CD4-positive, CD25-positive, alpha-beta regulatory T cell (primary cell): ENCODE results near the gene PAM. TPM values are rescaled to one million over a fixed set of nuclear protein-coding genes. Genes with fewer than 3 reads are reported as not detected.

ENCODE experiments used
- ATAC-seq, 2 donors: fragments of 150-1000 bp; cut with Tn5 transposase; one replicate each; pipeline ENCODE4 v1.10.0; 2021; ENCODE audit warnings: low read depth in 2 of 2, moderate number of reproducible peaks in 2 of 2, moderate library complexity in 1 of 2
- DNase-seq, 3 donors: peaks; one replicate each; pipeline versions ENCODE4 v3.0.0 to v3.0.0-alpha.2; 2012 to 2022; ENCODE audit warnings: mixed read lengths in 1 of 3
- H3K27ac ChIP-seq: one replicate; pipeline ENCODE4 v1.7.0; 2013; ENCODE audit warnings: mild to moderate bottlenecking, low read length; ENCODE audit not compliant: insufficient read depth, poor library complexity, severe bottlenecking
- H3K27me3 ChIP-seq: one replicate; pipeline ENCODE4 v1.7.0; 2013; ENCODE audit warnings: low read length; ENCODE audit not compliant: control insufficient read depth, insufficient read depth
- H3K36me3 ChIP-seq: one replicate; pipeline ENCODE4 v1.7.0; 2013; ENCODE audit warnings: mild to moderate bottlenecking, low read length, moderate library complexity; ENCODE audit not compliant: control insufficient read depth, insufficient read depth
- H3K4me1 ChIP-seq: 2 replicates; pipeline ENCODE4 v1.7.0; 2013; ENCODE audit warnings: mild to moderate bottlenecking, low read length; ENCODE audit not compliant: insufficient read depth, control insufficient read depth, poor library complexity, severe bottlenecking
- H3K4me3 ChIP-seq: one replicate; pipeline ENCODE4 v1.7.0; 2013; ENCODE audit warnings: low read depth, mild to moderate bottlenecking, low read length, moderate library complexity
- H3K9me3 ChIP-seq, 2 experiments: 1 replicate in 1 of 2; 2 replicates in 1 of 2; pipeline ENCODE4 v1.7.0; 2013; ENCODE audit warnings: low read length in 2 of 2, mild to moderate bottlenecking in 1 of 2, moderate library complexity in 1 of 2; ENCODE audit not compliant: control insufficient read depth in 2 of 2
- H3K27ac Mint-ChIP-seq, 3 donors: one replicate each; pipeline ENCODE4 v1.8.0; 2020 to 2022; ENCODE audit warnings: mild to moderate bottlenecking in 3 of 3, mixed read lengths in 3 of 3, moderate library complexity in 2 of 3
- H3K27me3 Mint-ChIP-seq: one replicate; pipeline ENCODE4 v1.8.0; 2022; ENCODE audit warnings: mild to moderate bottlenecking, mixed read lengths
- H3K36me3 Mint-ChIP-seq: one replicate; pipeline ENCODE4 v1.8.0; 2020; ENCODE audit warnings: mixed read lengths
- H3K4me1 Mint-ChIP-seq, 4 donors: one replicate each; pipeline ENCODE4 v1.8.0; 2020 to 2022; ENCODE audit warnings: mixed read lengths in 4 of 4, mild to moderate bottlenecking in 1 of 4
- H3K4me3 Mint-ChIP-seq, 4 donors: one replicate each; pipeline ENCODE4 v1.8.0; 2020 to 2022; ENCODE audit warnings: mild to moderate bottlenecking in 4 of 4, mixed read lengths in 4 of 4, moderate library complexity in 3 of 4
- H3K9me3 Mint-ChIP-seq, 7 donors: one replicate each; pipeline ENCODE4 v1.8.0; 2020 to 2022; ENCODE audit warnings: mixed read lengths in 7 of 7, mild to moderate bottlenecking in 3 of 7, moderate library complexity in 2 of 7
- polyA plus RNA-seq, 4 donors: library from polyadenylated mRNA; unstranded; fragments of 300-500 nt; fragmentation: Illumina TruSeq; gene quantifications; one replicate each; pipeline ENCODE4 v1.2.3, GENCODE V29; 2021
- total RNA-seq: library from RNA; stranded (reverse); gene quantifications from one replicate; pipeline ENCODE4 v1.2.3, GENCODE V29; 2022

Gene PAM
- total and polyA plus RNA-seq, 5 donors from 2014 or later: 22.9 to 60.0 (median 34.7) TPM

GRCh38 chr5:102802708-102803458, 47.8 kb downstream of the PAM start:
- ATAC-seq: no peak
- Mint-ChIP-seq H3K36me3 (peaks cover 11% of the 10 kb centered on the region), H3K27me3 (no peaks in the 10 kb centered on the region), H3K4me1 (peaks cover 22 to 53% (median 42%) of the 10 kb centered on the region in 4 donors), H3K4me3 (no peak overlapping the region), H3K9me3 (no peaks in the 10 kb centered on the region), H3K27ac (peak overlapping the region in 2 of 3 donors; percentile 25 to 45)
- Histone ChIP-seq H3K9me3 (no peaks in the 10 kb centered on the region), H3K27ac (no peak overlapping the region), H3K4me3 (no peak overlapping the region), H3K27me3 (no peaks in the 10 kb centered on the region), H3K36me3 (no peaks in the 10 kb centered on the region), H3K4me1 (peaks cover 13% of the 10 kb centered on the region)
- no peak for DNase-seq

DNA sequence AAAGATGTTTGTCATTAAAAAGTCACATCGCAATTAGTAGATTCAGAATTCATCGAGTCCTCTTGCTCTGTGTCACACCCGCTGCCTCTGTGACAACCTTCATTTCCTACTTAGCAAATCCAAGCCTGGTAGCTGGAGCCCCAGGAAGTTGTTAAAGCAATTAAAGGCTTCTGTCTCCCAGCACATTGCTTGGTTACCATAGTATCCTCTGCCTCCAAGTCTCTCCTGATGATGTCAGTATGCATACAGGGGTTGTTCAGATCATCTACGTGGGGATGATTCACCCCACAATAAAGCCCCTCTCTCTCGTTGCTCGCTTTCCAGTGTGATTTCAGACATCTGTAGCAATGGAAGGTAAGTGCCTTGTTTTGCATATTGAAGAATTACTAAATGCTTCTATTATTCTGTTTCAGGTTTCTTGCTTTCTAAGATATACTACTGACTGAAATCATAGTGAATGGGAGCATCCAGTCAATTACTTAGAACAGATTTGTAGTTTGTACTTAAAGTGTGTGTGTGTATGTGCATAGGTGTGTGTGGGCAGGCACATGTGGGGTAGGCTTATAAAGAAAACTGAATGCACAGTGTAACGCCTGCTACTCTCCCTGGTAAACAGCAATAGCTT, 52.9 kb downstream of the PAM start:
- Histone ChIP-seq H3K4me3 (no peak overlapping the region), H3K4me1 (no peaks in the 10 kb centered on the region), H3K9me3 (no peaks in the 10 kb centered on the region), H3K27me3 (no peaks in the 10 kb centered on the region), H3K27ac (no peak overlapping the region), H3K36me3 (no peaks in the 10 kb centered on the region)
- H3K27me3 Mint-ChIP-seq: no peaks in the 10 kb centered on the region
- no peak for ATAC-seq
- peaks cover 0 to 21% (median 14%) of the 10 kb centered on the region in 4 donors for H3K4me1 Mint-ChIP-seq
- peaks cover 11% of the 10 kb centered on the region for H3K36me3 Mint-ChIP-seq
- DNase-seq: no peak
- H3K27ac Mint-ChIP-seq: no peak overlapping the region
- H3K4me3 Mint-ChIP-seq: no peak overlapping the region
- no peaks in the 10 kb centered on the region for H3K9me3 Mint-ChIP-seq

DNA sequence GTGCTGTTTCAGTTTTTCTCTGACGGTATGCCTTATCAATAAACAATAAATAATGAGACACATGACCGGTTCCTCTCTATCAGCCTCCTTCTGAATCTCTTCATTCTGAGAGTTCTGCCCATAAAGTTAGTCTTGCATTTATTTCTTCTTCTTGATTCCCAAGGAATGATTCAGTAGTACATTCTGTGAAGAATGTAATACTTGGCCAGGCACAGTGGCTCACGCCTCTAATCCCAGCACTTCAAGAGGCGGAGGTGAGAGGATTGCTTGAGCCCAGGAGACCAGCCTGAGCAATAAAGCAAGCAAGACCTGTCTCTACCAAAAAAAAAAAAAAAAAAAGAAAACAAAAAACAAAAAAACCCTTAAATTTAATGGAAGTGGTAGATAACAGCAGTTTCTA, 53.9 kb downstream of the PAM start:
- no peaks in the 10 kb centered on the region for H3K4me1 ChIP-seq
- ATAC-seq (no peak), DNase-seq (no peak)
- H3K27me3 Mint-ChIP-seq: no peaks in the 10 kb centered on the region
- no peaks in the 10 kb centered on the region for H3K27me3 ChIP-seq
- H3K4me3 ChIP-seq: no peak overlapping the region
- H3K27ac ChIP-seq: no peak overlapping the region
- H3K36me3 Mint-ChIP-seq: peaks cover 7% of the 10 kb centered on the region
- peaks cover 0 to 20% (median 13%) of the 10 kb centered on the region in 4 donors for H3K4me1 Mint-ChIP-seq
- no peak overlapping the region for H3K4me3 Mint-ChIP-seq
- no peak overlapping the region for H3K27ac Mint-ChIP-seq
- no peaks in the 10 kb centered on the region for H3K36me3 ChIP-seq
- H3K9me3 Mint-ChIP-seq: no peaks in the 10 kb centered on the region
- H3K9me3 ChIP-seq: no peaks in the 10 kb centered on the region

GRCh38 chr5:102811972-102812371, 56.9 kb downstream of the PAM start:
- Mint-ChIP-seq H3K4me1 (peaks cover 6 to 29% (median 24%) of the 10 kb centered on the region in 4 donors), H3K27ac (no peak overlapping the region), H3K27me3 (no peaks in the 10 kb centered on the region), H3K36me3 (no peaks in the 10 kb centered on the region), H3K4me3 (no peak overlapping the region), H3K9me3 (no peaks in the 10 kb centered on the region)
- Histone ChIP-seq H3K27ac (no peak overlapping the region), H3K9me3 (no peaks in the 10 kb centered on the region), H3K4me3 (no peak overlapping the region), H3K4me1 (no peaks in the 10 kb centered on the region), H3K36me3 (no peaks in the 10 kb centered on the region), H3K27me3 (no peaks in the 10 kb centered on the region)
- ATAC-seq: no peak
- DNase-seq: no peak

DNA sequence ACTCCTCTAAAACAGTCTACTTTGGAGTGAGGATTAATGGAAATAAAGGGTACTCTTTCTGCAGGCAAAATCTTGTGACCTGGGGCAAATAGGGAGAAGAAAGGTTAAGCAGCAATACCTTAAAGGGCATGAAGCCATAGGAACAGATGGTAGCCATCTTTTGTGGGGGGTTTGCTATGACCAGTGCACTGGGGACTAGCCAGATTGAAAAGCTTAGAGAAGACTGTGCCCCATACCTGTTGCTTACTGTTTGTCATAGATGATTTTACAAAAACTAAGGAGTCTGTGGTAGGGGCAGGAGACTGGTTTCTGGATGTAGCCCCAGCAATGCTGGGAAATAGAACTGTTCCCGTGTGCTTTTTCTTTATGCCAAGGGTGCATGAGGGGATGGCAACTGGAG, 58.6 kb downstream of the PAM start:
- Mint-ChIP-seq H3K27ac (no peak overlapping the region), H3K4me1 (peaks cover 6 to 24% (median 15%) of the 10 kb centered on the region in 4 donors), H3K27me3 (no peaks in the 10 kb centered on the region), H3K36me3 (no peaks in the 10 kb centered on the region), H3K4me3 (no peak overlapping the region), H3K9me3 (no peaks in the 10 kb centered on the region)
- ATAC-seq (no peak), DNase-seq (no peak)
- Histone ChIP-seq H3K27ac (no peak overlapping the region), H3K27me3 (no peaks in the 10 kb centered on the region), H3K4me3 (no peak overlapping the region), H3K4me1 (no peaks in the 10 kb centered on the region), H3K9me3 (no peaks in the 10 kb centered on the region), H3K36me3 (no peaks in the 10 kb centered on the region)

DNA sequence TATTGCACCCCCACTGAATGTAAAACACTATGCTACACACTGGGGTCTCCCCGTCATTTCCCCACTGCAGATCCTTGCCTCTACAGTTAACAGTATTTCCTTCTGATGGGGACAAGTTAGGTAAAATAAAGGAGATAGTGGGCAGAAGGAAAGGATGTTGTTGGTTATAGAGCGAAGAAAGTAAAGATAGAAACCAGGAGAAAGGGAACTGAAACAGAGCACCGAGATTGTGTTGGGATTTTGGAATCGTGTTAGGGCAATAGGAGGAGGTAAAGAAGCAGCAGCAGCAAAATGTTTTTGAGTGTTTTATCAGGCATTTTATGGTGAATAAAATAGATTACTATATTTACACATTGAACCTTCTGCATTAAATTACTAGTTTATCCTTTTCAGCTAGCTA, 60.0 kb downstream of the PAM start:
- Mint-ChIP-seq H3K4me1 (peaks cover 6 to 24% (median 15%) of the 10 kb centered on the region in 4 donors), H3K4me3 (no peak overlapping the region), H3K27ac (no peak overlapping the region), H3K27me3 (no peaks in the 10 kb centered on the region), H3K9me3 (no peaks in the 10 kb centered on the region), H3K36me3 (no peaks in the 10 kb centered on the region)
- Histone ChIP-seq H3K27ac (no peak overlapping the region), H3K27me3 (no peaks in the 10 kb centered on the region), H3K36me3 (no peaks in the 10 kb centered on the region), H3K9me3 (no peaks in the 10 kb centered on the region), H3K4me3 (no peak overlapping the region), H3K4me1 (no peaks in the 10 kb centered on the region)
- ATAC-seq (no peak), DNase-seq (no peak)

GRCh38 chr5:102815540-102816332, 60.6 kb downstream of the PAM start:
- ATAC-seq (no peak), DNase-seq (no peak)
- Histone ChIP-seq H3K9me3 (no peaks in the 10 kb centered on the region), H3K4me3 (no peak overlapping the region), H3K27ac (no peak overlapping the region), H3K36me3 (no peaks in the 10 kb centered on the region), H3K27me3 (no peaks in the 10 kb centered on the region), H3K4me1 (no peaks in the 10 kb centered on the region)
- H3K27ac Mint-ChIP-seq: no peak overlapping the region
- no peak overlapping the region for H3K4me3 Mint-ChIP-seq
- peaks cover 6 to 24% (median 15%) of the 10 kb centered on the region in 4 donors for H3K4me1 Mint-ChIP-seq
- no peaks in the 10 kb centered on the region for H3K27me3 Mint-ChIP-seq
- no peaks in the 10 kb centered on the region for H3K9me3 Mint-ChIP-seq
- no peaks in the 10 kb centered on the region for H3K36me3 Mint-ChIP-seq
